SK-N-SH (cell line): ENCODE measurements around the gene HNRNPUL1. TPM values are rescaled to one million over a fixed set of nuclear protein-coding genes. Genes with fewer than 3 reads are reported as not detected.
A peak's percentile ranks its signal among the peaks of the same experiment; 100 is the strongest.

Source experiments
- CHD2 ChIP-seq: fragments of 150-350 bp; IDR thresholded peaks from 2 replicates; pipeline ENCODE4 v1.6.1; 2018; ENCODE audit warnings: low read length; ENCODE audit not compliant: partially characterized antibody
- ELF1 ChIP-seq: IDR thresholded peaks from 2 replicates; pipeline ENCODE4 v1.4.0; 2012
- EP300 ChIP-seq, 2 experiments: IDR thresholded peaks; 2 replicates each; pipeline versions ENCODE4 v1.4.0 to v1.6.1; 2012; ENCODE audit warnings: borderline replicate concordance in 1 of 2, low read depth in 1 of 2, low read length in 1 of 2
- FOSL2 ChIP-seq: IDR thresholded peaks from 2 replicates; pipeline ENCODE4 v1.4.0; 2012; ENCODE audit warnings: low read depth, mild to moderate bottlenecking, moderate library complexity, borderline replicate concordance
- FOXJ3 ChIP-seq: sonication (generic); formaldehyde crosslinking; IDR thresholded peaks from 2 replicates; pipeline ENCODE4 v1.5.1; 2020; ENCODE audit warnings: mild to moderate bottlenecking, missing genetic modification reagents
- FOXM1 ChIP-seq: IDR thresholded peaks from 2 replicates; pipeline ENCODE4 v1.4.0; 2012; ENCODE audit warnings: low read depth, mild to moderate bottlenecking
- GABPA ChIP-seq: IDR thresholded peaks from 2 replicates; pipeline ENCODE4 v1.4.0; 2012; ENCODE audit warnings: low read depth, mild to moderate bottlenecking
- GATA2 ChIP-seq: sonication (generic); formaldehyde crosslinking; IDR thresholded peaks from 2 replicates; pipeline ENCODE4 v1.5.0; 2020; ENCODE audit warnings: mild to moderate bottlenecking, missing genetic modification reagents
- JUND ChIP-seq: IDR thresholded peaks from 2 replicates; pipeline ENCODE4 v1.4.0; 2012
- MXI1 ChIP-seq: IDR thresholded peaks from 2 replicates; pipeline ENCODE4 v1.6.1; 2012; ENCODE audit warnings: mild to moderate bottlenecking, low read depth, low read length, improper control_type of control experiment
- NFIC ChIP-seq: IDR thresholded peaks from 2 replicates; pipeline ENCODE4 v1.4.0; 2012; ENCODE audit warnings: borderline replicate concordance
- NRF1 ChIP-seq: IDR thresholded peaks from 2 replicates; pipeline ENCODE4 v1.6.1; 2012; ENCODE audit warnings: low read depth, mild to moderate bottlenecking, low read length
- POLR2AphosphoS5 ChIP-seq: IDR thresholded peaks from 2 replicates; pipeline ENCODE4 v1.6.1; 2012; ENCODE audit warnings: low read depth, low read length
- RAD21 ChIP-seq: IDR thresholded peaks from 2 replicates; pipeline ENCODE4 v1.6.1; 2012; ENCODE audit warnings: mild to moderate bottlenecking, low read length
- RCOR1 ChIP-seq: fragments of 150-350 bp; IDR thresholded peaks from 2 replicates; pipeline ENCODE4 v1.6.1; 2017; ENCODE audit warnings: antibody characterized with exemption, low read length
- RFX5 ChIP-seq: IDR thresholded peaks from 2 replicates; pipeline ENCODE4 v1.6.1; 2012; ENCODE audit warnings: mild to moderate bottlenecking, improper control_type of control experiment, low read length
- RXRA ChIP-seq: IDR thresholded peaks from 2 replicates; pipeline ENCODE4 v1.4.0; 2012; ENCODE audit warnings: low read depth, mild to moderate bottlenecking, borderline replicate concordance
- SMC3 ChIP-seq: IDR thresholded peaks from 2 replicates; pipeline ENCODE4 v1.6.1; 2012; ENCODE audit warnings: low read depth, low read length, improper control_type of control experiment
- TAF1 ChIP-seq: IDR thresholded peaks from 2 replicates; pipeline ENCODE4 v1.6.1; 2012; ENCODE audit warnings: low read depth, mild to moderate bottlenecking, low read length, moderate library complexity, borderline replicate concordance
- TCF12 ChIP-seq: IDR thresholded peaks from 2 replicates; pipeline ENCODE4 v1.4.0; 2012
- TEAD4 ChIP-seq: IDR thresholded peaks from 2 replicates; pipeline ENCODE4 v1.4.0; 2012; ENCODE audit warnings: mild to moderate bottlenecking, borderline replicate concordance; ENCODE audit not compliant: insufficient read depth
- YY1 ChIP-seq: IDR thresholded peaks from 2 replicates; pipeline ENCODE4 v1.4.0; 2012; ENCODE audit warnings: low read depth, mild to moderate bottlenecking
- polyA plus RNA-seq, 3 experiments: library from polyadenylated mRNA; depleted of rRNA; stranded (reverse); fragments of >200 nt; gene quantifications; 2 replicates each; pipeline ENCODE4 v1.2.3, GENCODE V29; 2012
- TF ChIP-seq, protein P1 (sequence below): fragments of 150-350 bp; IDR thresholded peaks from 2 replicates; pipeline ENCODE4 v1.6.1; 2017; ENCODE audit warnings: antibody characterized with exemption, low read length, low read depth, borderline replicate concordance
- TF ChIP-seq, protein P2 (sequence below): IDR thresholded peaks from 2 replicates; pipeline ENCODE4; 2012
- TF ChIP-seq, protein P3 (sequence below): IDR thresholded peaks from 2 replicates; pipeline ENCODE4 v1.4.0; 2012; ENCODE audit warnings: low read depth, borderline replicate concordance
- TF ChIP-seq, protein P4 (sequence below): fragments of 150-350 bp; IDR thresholded peaks from 2 replicates; pipeline ENCODE4 v1.6.1; 2016; ENCODE audit warnings: mild to moderate bottlenecking, low read depth, low read length

HNRNPUL1 gene
- polyA plus RNA-seq, 1 of the 3 experiments (the other 2 are of a cell fraction), result 41.5 TPM

DNA sequence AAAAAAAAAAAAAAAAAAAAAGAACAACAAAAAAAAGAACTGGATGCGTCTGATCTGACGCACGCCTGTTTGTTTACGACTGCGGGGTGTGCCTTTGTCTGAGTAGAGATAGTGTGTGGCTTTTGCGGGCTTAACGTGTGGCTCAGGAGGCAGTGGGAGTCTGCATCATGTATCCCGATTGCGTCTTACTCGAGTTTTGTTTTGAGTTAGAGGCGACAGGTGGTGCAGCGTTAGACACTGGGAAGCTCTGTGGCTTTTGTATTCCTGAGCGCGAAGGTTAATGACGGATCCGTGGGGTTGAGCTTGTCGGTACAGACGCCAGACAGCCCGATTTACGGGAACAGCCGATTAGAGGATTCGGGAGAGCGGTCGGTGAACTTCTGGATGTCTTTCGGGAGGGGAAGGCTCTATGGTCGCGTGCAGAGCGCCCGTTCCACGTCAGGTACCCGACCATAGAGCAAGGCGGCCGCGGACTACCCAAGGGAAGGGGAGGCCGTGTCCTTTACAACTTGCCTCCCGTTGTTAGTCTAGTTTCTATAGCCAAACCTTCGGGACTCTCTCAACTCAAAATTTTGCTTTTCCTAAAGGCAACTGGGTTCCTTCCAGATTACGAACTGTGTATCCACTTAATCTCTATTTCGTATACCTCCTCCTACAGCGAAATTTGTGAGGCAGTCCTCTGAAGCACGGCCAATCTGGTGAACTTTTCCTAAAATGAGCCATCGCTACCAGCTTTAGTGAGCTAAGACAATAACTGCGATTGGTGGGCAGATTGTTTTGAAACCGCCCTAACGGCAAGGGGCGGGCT is 926 bp upstream of the HNRNPUL1 start (continued):
- TF ChIP-seq RXRA (no peak), MXI1 (peak; percentile 16; the same call in 1 of the 2 replicates), ELF1 (no peak), RCOR1 (no peak), YY1 (no peak), TCF12 (no peak), NFIC (no peak), RAD21 (no peak), TEAD4 (no peak), EP300 (IDR thresholded peaks at IDR 0.05; ENCODE audit: borderline replicate concordance in 1 of 2, low read depth in 1 of 2, low read length in 1 of 2) (no peak), SMC3 (no peak), FOXM1 (0 out of 2 replicates have a peak, but pooled peaks have one; percentile 44), TAF1 (peak; percentile 41; the same call in 1 of the 2 replicates), JUND (0 out of 2 replicates have a peak, but pooled peaks have one; percentile 6), NRF1 (no peak), GATA2 (no peak), GABPA (no peak), FOSL2 (no peak; the same call in 1 of the 2 replicates), FOXJ3 (CRISPR knock-in tag) (no peak), CHD2 (no peak), RFX5 (no peak), POLR2AphosphoS5 (peak; percentile 79)
- TF ChIP-seq, protein P1, sequence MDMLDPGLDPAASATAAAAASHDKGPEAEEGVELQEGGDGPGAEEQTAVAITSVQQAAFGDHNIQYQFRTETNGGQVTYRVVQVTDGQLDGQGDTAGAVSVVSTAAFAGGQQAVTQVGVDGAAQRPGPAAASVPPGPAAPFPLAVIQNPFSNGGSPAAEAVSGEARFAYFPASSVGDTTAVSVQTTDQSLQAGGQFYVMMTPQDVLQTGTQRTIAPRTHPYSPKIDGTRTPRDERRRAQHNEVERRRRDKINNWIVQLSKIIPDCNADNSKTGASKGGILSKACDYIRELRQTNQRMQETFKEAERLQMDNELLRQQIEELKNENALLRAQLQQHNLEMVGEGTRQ, result no peak
- TF ChIP-seq, protein P2, sequence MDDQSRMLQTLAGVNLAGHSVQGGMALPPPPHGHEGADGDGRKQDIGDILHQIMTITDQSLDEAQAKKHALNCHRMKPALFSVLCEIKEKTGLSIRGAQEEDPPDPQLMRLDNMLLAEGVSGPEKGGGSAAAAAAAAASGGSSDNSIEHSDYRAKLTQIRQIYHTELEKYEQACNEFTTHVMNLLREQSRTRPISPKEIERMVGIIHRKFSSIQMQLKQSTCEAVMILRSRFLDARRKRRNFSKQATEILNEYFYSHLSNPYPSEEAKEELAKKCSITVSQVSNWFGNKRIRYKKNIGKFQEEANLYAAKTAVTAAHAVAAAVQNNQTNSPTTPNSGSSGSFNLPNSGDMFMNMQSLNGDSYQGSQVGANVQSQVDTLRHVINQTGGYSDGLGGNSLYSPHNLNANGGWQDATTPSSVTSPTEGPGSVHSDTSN, result 0 out of 2 replicates have a peak, but pooled peaks have one; percentile 2
- TF ChIP-seq, protein P3, sequence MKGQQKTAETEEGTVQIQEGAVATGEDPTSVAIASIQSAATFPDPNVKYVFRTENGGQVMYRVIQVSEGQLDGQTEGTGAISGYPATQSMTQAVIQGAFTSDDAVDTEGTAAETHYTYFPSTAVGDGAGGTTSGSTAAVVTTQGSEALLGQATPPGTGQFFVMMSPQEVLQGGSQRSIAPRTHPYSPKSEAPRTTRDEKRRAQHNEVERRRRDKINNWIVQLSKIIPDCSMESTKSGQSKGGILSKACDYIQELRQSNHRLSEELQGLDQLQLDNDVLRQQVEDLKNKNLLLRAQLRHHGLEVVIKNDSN, result no peak
- TF ChIP-seq, protein P4, sequence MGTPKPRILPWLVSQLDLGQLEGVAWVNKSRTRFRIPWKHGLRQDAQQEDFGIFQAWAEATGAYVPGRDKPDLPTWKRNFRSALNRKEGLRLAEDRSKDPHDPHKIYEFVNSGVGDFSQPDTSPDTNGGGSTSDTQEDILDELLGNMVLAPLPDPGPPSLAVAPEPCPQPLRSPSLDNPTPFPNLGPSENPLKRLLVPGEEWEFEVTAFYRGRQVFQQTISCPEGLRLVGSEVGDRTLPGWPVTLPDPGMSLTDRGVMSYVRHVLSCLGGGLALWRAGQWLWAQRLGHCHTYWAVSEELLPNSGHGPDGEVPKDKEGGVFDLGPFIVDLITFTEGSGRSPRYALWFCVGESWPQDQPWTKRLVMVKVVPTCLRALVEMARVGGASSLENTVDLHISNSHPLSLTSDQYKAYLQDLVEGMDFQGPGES, result no peak
